HG02981 (cell line): ENCODE measurements around the gene ZDBF2.
"Not testable (repeated sequence)": the region's sequence is repeated elsewhere in the genome, so short reads cannot be mapped to it uniquely, and the experiment has no call there.

Experiments
- ATAC-seq: cut with Tn5 transposase; IDR thresholded peaks from one replicate; pipeline ENCODE4 v1.9.1; 2021; ENCODE audit warnings: mild to moderate bottlenecking, moderate library complexity; ENCODE audit not compliant: unreplicated experiment

ZDBF2 gene

DNA sequence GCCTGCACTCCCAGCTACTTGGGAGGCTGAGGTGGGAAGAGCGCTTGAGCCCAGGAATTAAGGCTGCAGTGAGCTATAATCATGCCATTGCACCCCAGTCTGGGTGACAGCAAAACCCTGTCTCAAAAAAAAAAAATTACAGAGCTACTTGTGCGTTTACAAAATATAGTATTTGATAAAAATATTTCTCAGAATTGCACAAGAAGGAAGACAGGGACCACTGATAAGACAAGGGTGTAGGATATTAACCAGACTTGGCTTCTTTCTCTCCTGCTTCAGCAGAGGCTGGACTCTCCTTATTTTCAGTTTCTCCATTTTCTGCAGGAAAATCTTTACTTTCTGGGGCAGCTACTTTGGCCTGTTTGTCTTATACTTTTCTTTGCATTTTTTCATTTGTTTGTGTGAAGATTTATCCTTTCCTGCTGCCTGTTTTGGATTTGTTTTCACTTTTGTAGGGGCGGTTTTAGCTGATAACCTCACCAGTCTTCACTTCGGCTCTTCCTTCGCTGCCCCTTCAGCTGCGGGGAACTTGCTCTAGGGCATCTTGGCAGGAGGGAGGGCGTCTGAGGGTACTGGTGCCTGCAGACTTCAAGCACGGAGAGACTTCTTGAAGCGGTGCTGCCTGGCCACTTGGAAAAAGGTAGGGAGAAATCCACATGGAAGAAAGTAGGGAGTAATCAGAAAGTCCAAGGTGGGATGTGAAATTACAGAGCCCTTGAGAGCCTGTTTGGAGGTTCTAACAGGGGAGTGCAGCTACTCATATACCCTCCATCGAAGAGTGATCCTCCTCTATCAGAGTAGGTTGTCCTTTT lies 14.9 kb upstream of the ZDBF2 start:
- ATAC-seq = no peak

DNA sequence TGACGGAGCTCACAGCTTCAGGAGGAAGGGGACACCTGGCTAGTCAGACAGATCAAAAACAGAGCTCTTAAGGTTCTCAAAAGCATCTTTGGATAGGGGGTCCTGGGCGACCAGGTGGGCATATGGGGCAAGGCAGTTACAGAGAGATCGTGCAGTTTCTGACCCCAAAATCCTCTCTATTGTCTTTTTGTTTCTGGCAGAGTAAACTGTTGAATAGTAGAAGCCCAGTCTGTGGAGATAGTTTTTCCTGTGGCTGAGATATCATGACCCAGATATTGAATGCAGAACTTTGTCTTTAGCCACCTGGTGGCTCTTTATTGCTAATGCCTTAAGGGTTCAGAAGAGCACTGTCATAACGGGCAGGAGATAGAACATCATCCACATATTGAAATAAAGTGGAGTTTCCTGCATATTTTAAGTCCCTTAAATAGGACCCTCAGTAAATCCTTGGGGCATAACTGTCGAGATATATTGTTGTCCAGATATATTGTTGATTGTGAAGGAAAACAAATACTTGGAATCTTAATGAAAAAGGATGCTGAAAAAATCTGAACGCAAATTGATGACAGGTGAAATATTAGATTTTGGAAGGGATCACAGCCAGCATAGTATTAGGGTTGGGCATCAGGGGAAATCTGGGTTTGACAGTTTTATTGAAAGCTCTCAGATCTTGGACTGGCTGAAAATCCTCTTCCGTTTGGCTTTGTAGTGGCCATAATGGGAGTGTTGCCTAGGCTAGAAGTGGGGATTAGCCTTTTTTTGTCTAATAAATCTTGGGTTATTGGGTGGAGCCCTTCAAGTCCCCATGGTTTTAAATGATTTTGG lies 14.1 kb upstream of the ZDBF2 start:
- ATAC-seq = peak; percentile 87

DNA sequence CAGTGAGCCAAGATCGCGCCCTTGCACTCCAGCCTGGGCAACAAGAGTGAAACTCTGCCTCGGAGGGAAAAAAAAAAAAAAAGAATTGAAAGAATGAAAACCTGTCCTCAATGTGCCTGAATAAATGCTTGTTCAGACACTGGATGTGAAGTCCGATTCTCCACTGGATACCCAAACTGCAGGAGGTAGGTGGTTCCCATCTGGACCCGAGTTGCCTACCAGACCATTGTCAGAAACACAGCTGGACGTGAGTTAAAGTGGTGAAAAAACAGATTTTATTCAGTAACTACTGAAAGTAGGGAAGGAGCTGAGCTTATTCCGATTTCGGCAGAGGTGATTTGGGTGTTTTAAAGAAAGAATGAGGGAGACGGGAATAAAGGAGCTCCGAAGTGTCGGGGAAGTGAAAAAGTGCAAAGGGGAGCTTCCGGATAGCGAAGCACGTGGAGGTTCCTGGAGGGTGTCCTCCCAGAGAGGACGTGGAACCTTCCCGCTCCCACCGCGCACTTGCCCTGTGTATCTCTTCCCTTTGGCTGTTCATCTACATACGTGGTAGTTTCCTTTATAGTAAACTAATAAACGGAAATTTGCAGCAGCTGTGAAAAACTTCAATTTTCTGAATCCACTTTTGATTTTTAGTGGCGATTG lies 10.4 kb upstream of the ZDBF2 start:
- ATAC-seq = no peak

DNA sequence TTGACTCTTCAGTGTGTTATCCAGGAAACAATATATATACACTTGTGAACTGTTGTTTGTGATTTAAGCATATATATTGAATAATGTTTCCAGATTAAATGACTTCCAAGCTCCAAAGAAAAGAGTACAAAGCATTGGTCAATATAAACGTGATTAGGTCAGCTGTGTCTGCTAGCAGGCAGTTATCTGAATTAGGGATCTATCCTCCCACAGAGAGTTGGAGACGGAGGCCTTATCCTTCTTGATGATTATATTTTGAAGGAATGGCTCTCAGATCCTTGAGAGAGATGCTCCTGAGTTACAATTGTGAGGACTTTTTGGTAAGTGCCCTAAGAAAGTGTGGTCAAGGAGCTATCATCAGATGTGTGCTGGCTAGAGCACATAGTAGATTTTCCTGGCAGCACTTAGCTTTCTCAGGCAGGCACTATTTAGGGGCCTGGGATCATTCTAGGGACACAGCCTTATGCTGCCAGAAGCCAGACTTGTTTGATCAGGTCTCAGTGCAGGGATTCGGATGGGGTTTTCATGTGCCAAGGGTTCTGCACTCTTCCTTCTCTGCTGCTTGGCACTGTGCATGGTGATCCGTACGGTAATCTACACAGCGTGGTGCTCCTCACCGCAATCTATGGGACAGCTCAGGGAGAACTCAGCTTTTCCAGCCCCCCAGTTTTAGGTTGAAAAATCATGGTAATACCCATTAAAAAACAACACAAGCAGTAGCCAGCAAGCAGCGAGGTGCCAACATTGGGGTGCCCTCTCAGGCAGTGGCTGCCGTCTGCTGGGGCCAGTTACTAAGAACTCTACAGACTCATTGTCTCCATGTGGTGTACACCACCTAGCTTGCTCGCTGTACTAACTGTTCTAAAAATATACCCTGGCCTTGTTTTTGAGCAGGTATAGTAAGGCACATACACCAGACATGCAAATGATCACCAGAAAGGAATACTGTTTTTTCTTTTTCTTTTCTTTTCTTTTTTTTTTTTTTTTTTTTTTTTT lies 8.0 kb upstream of the ZDBF2 start:
- ATAC-seq = no peak

DNA sequence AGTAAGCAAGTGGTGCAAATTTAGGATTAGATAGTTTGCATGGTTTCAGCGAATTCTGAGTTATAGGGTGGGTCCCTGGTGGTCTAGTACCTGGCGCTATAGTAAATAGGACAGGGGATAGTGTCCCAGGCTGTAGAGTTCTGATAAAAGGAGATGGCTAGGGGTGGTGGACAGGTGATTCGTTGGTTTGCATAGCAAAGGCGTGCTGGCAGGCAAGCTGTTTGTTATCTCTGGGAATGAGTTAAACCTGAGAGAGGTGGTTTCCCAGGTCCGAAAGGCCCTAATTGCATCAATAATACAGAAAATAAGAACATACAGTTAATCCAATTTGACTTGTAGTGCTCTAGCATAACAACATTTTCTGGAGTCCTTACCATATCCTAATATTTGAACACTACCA lies 6.9 kb upstream of the ZDBF2 start:
- ATAC-seq = no peak

DNA sequence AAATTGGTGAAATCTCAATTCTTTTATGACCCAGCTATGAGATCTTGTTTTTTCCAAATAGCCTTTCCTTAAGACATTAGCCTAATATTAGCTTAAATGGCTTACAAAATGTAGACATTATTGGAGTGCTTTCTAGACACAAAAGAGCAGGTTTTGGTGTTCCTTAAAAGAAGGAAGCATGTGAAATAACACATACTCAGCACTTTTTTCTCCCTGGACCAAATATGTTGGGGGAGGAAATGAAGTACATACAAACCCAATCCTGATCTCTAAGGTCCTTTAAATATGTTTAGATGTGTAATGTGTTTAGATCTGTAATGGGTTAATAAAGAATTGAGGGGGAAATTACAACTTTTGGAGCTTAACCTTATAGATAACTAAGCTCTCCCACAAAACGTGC lies 3.4 kb upstream of the ZDBF2 start:
- no peak for ATAC-seq

DNA sequence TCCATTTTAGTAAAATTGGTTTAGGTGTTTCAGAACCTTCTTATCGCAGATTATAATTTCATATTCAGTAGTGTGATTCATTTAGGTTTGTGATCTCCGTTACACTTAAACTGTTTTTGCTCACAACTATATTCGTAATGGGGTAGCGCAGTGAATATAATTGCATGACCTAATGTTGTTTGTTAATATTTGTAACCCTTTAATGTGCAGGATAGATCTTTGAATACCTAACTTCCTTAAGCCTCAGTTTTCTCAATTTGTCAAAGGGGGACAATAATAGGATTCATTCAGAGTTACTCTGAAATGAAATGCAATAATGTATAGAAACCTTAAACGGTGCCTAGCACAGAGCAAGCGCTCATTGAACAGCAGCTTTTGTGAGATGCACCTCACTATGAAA lies 558 bp upstream of the ZDBF2 start:
- ATAC-seq = no peak

DNA sequence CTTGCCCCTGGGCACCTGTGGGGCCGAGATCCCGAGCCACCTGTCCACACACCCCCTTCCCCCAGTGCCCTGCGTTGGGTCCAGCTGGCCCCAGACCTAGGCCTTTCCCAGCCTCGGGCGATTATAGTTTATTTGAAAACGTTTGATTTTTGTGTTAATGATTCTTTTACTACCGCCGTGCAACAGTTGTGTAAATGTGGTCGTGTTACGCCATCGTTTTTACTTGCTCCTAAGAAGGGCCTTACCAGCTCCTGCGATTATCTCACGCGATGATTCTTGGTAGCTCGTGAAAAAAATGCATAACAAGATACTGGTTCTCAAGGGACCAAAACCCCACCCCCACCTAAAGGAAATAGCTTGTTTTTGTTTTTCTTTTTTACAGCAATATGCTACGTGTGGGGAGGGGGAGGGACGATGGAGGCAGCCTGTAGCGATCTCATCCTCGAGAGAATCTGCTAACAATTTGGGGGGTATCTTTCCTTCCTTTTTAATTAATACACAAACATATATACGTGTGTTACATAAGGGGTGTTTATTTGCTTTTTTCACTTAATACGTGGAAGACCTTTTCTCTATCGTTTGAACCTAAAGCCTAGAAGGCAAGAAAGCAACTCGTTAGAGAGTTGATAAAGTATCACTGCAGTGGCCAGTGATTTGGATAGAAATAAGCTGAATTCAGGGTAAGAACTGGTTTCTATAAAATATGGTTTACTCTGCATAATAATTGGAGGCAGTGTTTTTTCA lies 1.0 kb downstream of the ZDBF2 start:
- peak; percentile 19 for ATAC-seq

DNA sequence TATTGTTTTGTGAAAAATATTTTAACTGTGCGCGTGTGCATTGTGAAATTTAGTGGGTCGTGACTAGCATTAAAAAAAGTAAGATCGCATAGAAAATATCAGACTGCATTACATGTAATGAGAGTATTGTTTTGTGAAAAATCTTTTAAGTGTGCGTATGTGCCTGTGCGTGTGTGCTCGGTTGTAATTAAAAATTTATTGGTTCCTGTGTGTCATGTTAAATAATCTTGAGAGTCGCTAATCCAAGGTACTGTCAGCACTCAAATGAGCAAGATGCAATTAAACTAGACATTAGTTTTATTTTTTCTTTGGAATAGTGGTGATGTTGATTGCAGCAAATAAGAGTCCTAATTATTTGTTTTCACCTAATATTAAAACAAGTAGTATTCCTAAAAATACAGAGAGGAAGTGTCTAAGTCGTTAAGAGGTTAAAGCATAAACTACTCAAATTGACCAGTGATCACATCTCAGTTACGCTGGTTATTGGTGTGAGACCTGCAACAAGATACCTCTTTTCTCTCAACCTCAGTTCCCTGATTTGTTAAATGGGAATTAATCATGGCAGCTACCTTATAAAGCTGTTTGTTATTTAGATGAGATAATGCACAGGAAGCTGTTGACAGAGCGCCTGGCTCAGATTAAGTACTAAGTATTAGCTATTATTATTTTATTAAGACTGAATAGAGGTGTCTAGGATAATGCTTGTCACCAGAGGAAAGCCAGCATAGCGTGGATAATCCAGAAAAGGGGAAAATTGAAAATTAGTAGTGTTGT lies 1.9 kb downstream of the ZDBF2 start:
- ATAC-seq = no peak

DNA sequence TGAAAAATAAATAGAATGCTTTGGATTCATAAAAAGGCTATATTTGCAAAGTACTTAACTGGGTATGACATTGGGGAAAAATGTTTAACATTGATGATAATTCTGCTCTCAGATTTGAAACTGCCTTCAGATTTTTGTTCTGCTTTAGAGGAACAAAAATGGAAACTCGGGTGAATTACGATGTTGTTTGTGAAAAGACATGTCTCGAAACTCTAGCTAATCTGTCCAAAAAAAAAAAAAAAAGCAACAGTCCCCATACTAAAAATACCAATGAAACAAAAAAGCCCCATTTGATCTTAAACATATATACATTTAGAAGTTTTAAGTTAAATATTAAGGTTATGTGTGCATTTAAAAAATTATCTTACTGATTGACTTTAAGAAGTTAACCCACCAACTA lies 3.0 kb downstream of the ZDBF2 start:
- ATAC-seq = no peak

DNA sequence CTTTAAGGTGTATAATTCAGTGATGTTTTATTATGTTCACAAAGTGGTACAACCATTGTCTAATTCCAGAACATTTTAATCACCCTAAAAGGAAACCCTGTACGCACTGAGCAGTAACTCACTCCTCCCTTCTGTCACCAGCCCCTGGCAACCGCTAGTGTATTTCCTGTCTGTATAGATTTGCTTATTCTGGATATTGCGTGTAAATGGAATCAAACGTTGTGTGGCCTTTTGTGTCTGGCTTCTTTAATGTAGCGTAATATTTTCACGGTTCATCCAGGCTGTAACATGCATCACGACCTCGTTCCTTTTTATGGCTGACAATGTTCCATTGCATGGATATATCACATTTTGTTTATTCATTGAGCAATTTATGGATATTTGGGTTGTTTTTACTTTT lies 8.3 kb downstream of the ZDBF2 start:
- no peak for ATAC-seq

DNA sequence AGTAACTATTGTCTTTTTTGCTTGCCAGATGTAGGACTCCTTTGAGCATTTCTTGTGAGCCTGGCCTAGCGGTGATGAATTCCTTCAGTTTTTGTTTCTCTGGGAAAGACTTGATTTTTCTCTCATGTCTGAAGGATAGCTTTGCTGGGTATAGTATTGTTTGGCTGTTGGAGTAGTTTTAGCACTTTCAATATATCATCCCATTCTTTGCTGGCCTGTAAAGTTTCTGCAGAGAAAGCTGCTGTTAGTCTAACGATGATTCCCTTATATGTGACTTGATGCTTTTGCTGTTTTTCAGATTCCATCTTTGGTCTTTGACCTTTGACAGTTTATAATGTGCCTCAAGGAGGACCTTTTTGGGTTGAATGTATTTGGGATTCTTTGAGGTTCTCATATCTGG lies 12.7 kb downstream of the ZDBF2 start:
- ATAC-seq = no peak

DNA sequence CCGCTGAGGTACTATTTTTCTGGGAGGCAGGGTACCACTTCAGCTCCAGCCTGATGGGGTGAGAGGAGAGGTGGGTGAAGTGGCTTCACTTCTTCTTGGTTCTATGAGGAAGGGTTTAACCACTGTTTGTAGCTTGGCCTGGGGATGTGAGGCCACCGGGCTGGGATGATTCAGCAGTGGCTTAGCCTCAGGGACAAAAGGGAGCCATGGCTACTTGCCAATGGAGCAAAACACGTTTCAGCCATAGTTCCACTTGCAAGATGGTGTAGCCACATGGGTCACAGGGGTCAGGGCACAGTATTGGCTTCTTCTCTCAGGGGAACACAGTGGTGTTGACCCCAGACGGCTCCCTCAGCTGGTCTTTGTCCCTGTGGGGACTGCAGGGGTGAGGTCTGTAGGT lies 14.9 kb downstream of the ZDBF2 start:
- ATAC-seq = no peak

DNA sequence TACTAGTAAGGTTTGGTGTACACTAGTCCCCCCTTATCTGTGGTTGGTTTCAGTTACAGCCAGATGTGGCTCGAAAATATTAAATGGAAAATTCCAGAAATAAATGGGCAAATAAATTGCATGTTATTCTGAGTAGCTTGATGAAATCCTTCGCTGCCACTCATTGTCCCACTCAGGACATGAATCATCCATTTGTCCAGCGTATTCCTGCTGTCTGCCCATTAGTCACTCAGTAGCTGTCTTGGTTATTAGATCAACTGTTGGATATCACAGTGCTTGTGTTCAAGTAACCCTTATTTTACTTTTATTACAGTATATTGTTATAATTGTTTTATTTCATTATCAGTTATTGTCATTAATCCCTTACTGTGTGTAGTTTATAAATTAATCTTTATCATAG lies 21.7 kb downstream of the ZDBF2 start:
- no peak for ATAC-seq

DNA sequence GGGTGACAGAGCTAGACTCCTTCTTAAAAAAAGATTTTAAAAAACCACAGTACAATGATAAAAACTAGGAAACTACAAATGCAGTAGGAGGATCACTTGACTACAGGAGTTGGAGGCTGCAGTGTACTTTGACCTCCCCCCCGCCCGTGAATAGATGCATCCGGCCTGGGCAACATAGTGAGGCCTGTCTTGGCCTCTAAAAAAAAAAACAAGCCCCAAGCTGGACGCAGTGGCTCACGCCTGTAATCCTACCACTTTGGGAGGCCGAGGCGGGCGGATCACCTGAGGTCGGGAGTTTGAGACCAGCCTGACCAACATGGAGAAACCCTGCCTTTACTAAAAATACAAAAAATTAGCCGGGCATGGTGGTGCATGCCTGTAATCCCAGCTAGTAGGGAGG lies 25.1 kb downstream of the ZDBF2 start:
- ATAC-seq = not testable (repeated sequence)

DNA sequence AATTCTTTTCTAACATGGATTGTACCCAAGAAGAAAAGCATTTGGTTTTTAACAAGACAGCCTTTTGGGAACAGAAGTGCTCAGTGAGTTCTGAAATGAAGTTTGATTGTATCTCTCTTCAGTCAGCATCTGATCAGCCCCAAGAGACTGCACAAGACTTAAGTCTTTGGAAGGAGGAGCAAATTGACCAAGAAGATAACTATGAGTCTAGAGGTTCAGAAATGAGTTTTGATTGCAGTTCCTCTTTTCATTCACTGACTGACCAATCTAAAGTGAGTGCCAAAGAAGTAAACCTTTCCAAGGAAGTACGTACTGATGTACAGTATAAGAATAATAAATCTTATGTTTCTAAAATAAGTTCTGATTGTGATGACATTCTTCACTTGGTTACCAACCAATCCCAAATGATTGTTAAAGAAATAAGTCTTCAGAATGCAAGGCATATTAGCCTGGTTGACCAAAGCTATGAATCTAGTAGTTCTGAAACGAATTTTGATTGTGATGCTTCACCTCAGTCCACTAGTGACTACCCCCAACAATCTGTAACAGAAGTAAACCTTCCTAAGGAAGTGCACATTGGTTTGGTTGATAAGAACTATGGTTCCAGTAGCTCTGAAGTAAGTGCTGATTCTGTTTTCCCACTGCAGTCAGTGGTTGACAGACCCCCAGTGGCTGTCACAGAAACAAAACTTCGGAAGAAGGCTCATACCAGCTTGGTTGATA lies 31.2 kb downstream of the ZDBF2 start:
- peak; percentile 84 for ATAC-seq

DNA sequence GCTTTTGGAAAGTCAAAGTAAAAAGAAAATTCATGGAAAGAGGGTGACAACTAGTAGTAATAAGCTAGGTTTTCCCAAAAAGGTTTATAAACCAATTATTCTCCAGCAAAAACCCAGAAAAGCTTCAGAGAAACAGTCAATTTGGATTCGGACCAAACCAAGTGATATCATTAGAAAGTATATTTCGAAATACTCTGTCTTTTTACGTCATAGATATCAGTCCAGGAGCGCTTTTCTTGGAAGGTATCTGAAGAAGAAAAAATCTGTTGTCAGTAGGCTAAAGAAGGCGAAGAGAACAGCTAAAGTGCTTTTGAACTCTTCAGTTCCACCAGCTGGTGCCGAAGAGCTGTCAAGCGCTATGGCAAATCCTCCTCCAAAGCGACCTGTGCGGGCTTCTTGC lies 36.6 kb downstream of the ZDBF2 start:
- ATAC-seq = no peak

DNA sequence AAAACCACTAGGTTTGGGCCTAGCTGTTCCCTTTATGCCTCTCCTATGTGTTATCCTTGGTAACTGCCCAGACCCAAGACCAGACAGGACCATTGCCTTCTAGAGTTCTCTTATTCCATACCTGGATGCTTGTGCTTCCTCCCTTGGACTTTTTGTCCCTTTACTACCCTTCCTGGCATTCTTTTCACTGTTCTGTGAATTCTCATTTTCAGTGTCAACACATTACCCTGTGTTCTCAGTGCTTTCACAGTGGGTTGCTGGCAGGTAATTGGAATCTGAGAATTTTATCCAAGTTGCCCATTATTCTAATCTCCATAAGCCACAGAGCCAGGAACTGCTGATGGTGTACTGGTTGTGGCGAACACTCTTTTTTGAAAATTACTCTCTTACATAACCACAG lies 41.7 kb downstream of the ZDBF2 start:
- no peak for ATAC-seq

DNA sequence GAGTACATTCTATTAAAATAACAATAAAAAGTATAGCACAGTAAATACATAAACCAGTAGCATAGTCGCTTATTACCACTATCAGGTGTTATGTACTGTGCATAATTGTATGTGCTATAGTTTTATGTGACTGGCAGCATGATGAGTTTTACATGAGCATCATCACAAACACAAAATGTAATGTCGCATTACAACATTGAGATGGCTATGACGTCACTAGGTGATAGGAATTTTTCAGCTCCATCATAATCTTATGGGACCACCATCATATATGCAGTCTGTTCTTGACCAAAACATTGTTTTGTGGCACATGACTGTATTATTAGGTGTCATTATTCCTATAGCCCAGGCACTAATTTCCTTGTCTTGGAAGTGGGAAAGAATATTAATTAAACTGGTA lies 48.6 kb downstream of the ZDBF2 start:
- no peak for ATAC-seq
